HG03066 (cell line): ENCODE measurements around the gene ZIC3.
"Not testable (repeated sequence)": the region's sequence is repeated elsewhere in the genome, so short reads cannot be mapped to it uniquely, and the experiment has no call there.

Source experiments
- ATAC-seq: cut with Tn5 transposase; IDR thresholded peaks from one replicate; pipeline ENCODE4 v1.9.1; 2021; ENCODE audit warnings: low read depth; ENCODE audit not compliant: unreplicated experiment

ZIC3 gene

GRCh38 chrX:137565921-137566745 lies at the start of gene ZIC3:
Gene ZIC3, plus strand, starts transcription at chrX:137566127. Its CDS starts 565 bp downstream, at chrX:137566692.
- ATAC-seq, result no peak

GRCh38 chrX:137519459-137519858 lies 46.5 kb upstream of the ZIC3 start:
- ATAC-seq, result no peak

- ATAC-seq, result no peak
Observed at GRCh38 chrX:137545711-137546651, 19.9 kb upstream of the ZIC3 start.

- ATAC-seq, result no peak
Observed at GRCh38 chrX:137547291-137547690, 18.6 kb upstream of the ZIC3 start.

GRCh38 chrX:137548261-137548660 lies 17.7 kb upstream of the ZIC3 start:
- no peak for ATAC-seq

- no peak for ATAC-seq
Observed at GRCh38 chrX:137549073-137549472, 16.9 kb upstream of the ZIC3 start.

GRCh38 chrX:137549851-137550664 lies 15.9 kb upstream of the ZIC3 start:
- no peak for ATAC-seq

- ATAC-seq, result no peak
Observed at GRCh38 chrX:137550665-137551261, 15.2 kb upstream of the ZIC3 start.

- not testable (repeated sequence) for ATAC-seq
Observed at GRCh38 chrX:137552098-137552497, 13.8 kb upstream of the ZIC3 start.

GRCh38 chrX:137562096-137562495 lies 3.8 kb upstream of the ZIC3 start:
- ATAC-seq, result no peak

- ATAC-seq, result no peak
Observed at GRCh38 chrX:137563681-137564651, 2.0 kb upstream of the ZIC3 start.

GRCh38 chrX:137565318-137565904 lies 516 bp upstream of the ZIC3 start:
- ATAC-seq, result no peak

- no peak for ATAC-seq
Observed at GRCh38 chrX:137566746-137567679, 1.1 kb downstream of the ZIC3 start.

- no peak for ATAC-seq
Observed at GRCh38 chrX:137567682-137568232, 1.8 kb downstream of the ZIC3 start.

- no peak for ATAC-seq
Observed at GRCh38 chrX:137568741-137569469, 3.0 kb downstream of the ZIC3 start.

- ATAC-seq, result no peak
Observed at GRCh38 chrX:137569470-137569891, 3.6 kb downstream of the ZIC3 start.
